Keratinocyte (primary cell): ENCODE measurements around the gene PLEKHD1.

Source experiments
- CTCF ChIP-seq, 3 experiments: IDR thresholded peaks in 1 of 3; conservative IDR thresholded peaks in 1 of 3; optimal IDR thresholded peaks in 1 of 3; 2 replicates in 2 of 3; 3 replicates in 1 of 3; pipeline versions ENCODE3 to v1.5.1; 2011; ENCODE audit warnings: low read length in 3 of 3, mild to moderate bottlenecking in 3 of 3, moderate library complexity in 2 of 3, control low read depth in 1 of 3, inconsistent platforms in 1 of 3; ENCODE audit not compliant: insufficient read depth in 2 of 3; ENCODE audit errors: extremely low read depth in 1 of 3
- EZH2 ChIP-seq: IDR thresholded peaks from one replicate; pipeline ENCODE4 v1.6.1; 2012; ENCODE audit warnings: inconsistent platforms, mild to moderate bottlenecking, low read length, moderate library complexity

- TF ChIP-seq CTCF (optimal IDR thresholded peaks at IDR 0.05 in 1 of 3, IDR thresholded peaks at IDR 0.05 in 1 of 3, conservative IDR thresholded peaks at IDR 0.05 in 1 of 3; ENCODE audit: extremely low read depth in 1 of 3, insufficient read depth in 2 of 3, low read length in 3 of 3) (no peak), EZH2 (no peak)
Observed at GRCh38 chr14:69473946-69474345, 10.6 kb upstream of the PLEKHD1 start.
